Endothelial cell of umbilical vein (primary cell): Measurements from ENCODE around the gene TSPEAR. TPM values are rescaled to one million over a fixed set of nuclear protein-coding genes. Genes with fewer than 3 reads are reported as not detected.

Experiments
- BruUV-seq: library from RNA; stranded (reverse); fragments of 400-500 nt; replicated peaks from 2 replicates; lab custom pipeline; 2021; lab: Mats Ljungman, UMichigan
- CTCF ChIA-PET: fragments of 300-600, 350-600 bp; sonication (Branson Sonifier 250); formaldehyde crosslinking; loops from one replicate; lab custom pipeline; 2021; ENCODE audit warnings: antibody characterized with exemption, inconsistent platforms; lab: Charles Lee
- POLR2A ChIA-PET: fragments of 300-600, 350-600 bp; sonication (Branson Sonifier 250); formaldehyde crosslinking; loops from one replicate; lab custom pipeline; 2021; ENCODE audit warnings: antibody characterized with exemption, inconsistent platforms; lab: Charles Lee
- DNase-seq: peaks from one replicate; pipeline ENCODE4 v3.0.0-alpha.2; 2011; ENCODE audit warnings: low read depth, low spot score
- FAIRE-seq: peaks from 2 replicates; lab custom pipeline; 2011; peaks lifted over from hg19 to GRCh38; lab: Jason Lieb, UNC
- H2AFZ ChIP-seq: 2 replicates; pipeline ENCODE4 v1.6.0; 2012; ENCODE audit warnings: low read depth, low read length, control low read depth, inconsistent platforms
- H3K27ac ChIP-seq: 2 replicates; pipeline ENCODE4 v1.5.1; 2011; ENCODE audit warnings: low read depth, mild to moderate bottlenecking, control low read depth, low read length, moderate library complexity; ENCODE audit not compliant: insufficient read depth
- H3K27me3 ChIP-seq, 2 experiments: 2 replicates each; pipeline versions ENCODE4 v1.6.0 to v1.6.1; 2011; ENCODE audit warnings: low read length in 2 of 2, mixed read lengths in 1 of 2; ENCODE audit not compliant: control insufficient read depth in 2 of 2, insufficient read depth in 2 of 2
- H3K36me3 ChIP-seq, 2 experiments: 2 replicates in 1 of 2; 3 replicates in 1 of 2; pipeline ENCODE4 v1.5.1; 2011; ENCODE audit warnings: low read length in 2 of 2, mild to moderate bottlenecking in 1 of 2, moderate library complexity in 1 of 2; ENCODE audit not compliant: control insufficient read depth in 2 of 2, insufficient read depth in 2 of 2; ENCODE audit errors: extremely low read depth in 1 of 2
- H3K4me1 ChIP-seq: 3 replicates; pipeline ENCODE4 v1.5.1; 2011; ENCODE audit warnings: mild to moderate bottlenecking, low read length; ENCODE audit not compliant: control insufficient read depth, insufficient read depth; ENCODE audit errors: extremely low read depth
- H3K4me2 ChIP-seq: 2 replicates; pipeline ENCODE4 v1.6.1; 2011; ENCODE audit warnings: low read length, control low read depth, mixed read lengths; ENCODE audit not compliant: insufficient read depth
- H3K4me3 ChIP-seq, 3 experiments: fragments of 200-600 bp in 1 of 3; sonication (generic), shearing (Covaris generic) in 1 of 3; replicated peaks in 1 of 3; 2 replicates each; pipeline ENCODE4 v1.5.1; 2011 to 2016; ENCODE audit warnings: control low read depth in 3 of 3, low read length in 3 of 3, mild to moderate bottlenecking in 2 of 3, inconsistent platforms in 1 of 3, low read depth in 1 of 3, moderate library complexity in 1 of 3; ENCODE audit not compliant: insufficient read depth in 1 of 3
- H3K79me2 ChIP-seq: 2 replicates; pipeline ENCODE4 v1.6.0; 2012; ENCODE audit warnings: low read length, inconsistent platforms; ENCODE audit not compliant: control insufficient read depth, insufficient read depth
- H3K9ac ChIP-seq: replicated peaks from 2 replicates; pipeline ENCODE3; 2011; ENCODE audit warnings: low read length, control low read depth; ENCODE audit not compliant: insufficient read depth; ENCODE audit errors: extremely low read depth
- H3K9me1 ChIP-seq: replicated peaks from 3 replicates; pipeline ENCODE4 v1.6.0; 2011; ENCODE audit warnings: mild to moderate bottlenecking, low read length; ENCODE audit not compliant: control insufficient read depth, insufficient read depth; ENCODE audit errors: extremely low read depth
- H3K9me3 ChIP-seq: replicated peaks from 2 replicates; pipeline ENCODE4 v1.5.1; 2012; ENCODE audit warnings: low read length, inconsistent platforms; ENCODE audit not compliant: control insufficient read depth, insufficient read depth
- H4K20me1 ChIP-seq: replicated peaks from 2 replicates; pipeline ENCODE3; 2011; ENCODE audit warnings: mild to moderate bottlenecking, low read length; ENCODE audit not compliant: control insufficient read depth, insufficient read depth; ENCODE audit errors: extremely low read depth
- EZH2 ChIP-seq: IDR thresholded peaks from 2 replicates; pipeline ENCODE4 v1.6.1; 2012; ENCODE audit warnings: borderline replicate concordance, low read depth, mild to moderate bottlenecking, moderate library complexity, low read length, inconsistent platforms; ENCODE audit not compliant: severe bottlenecking
- FOS ChIP-seq: IDR thresholded peaks from 2 replicates; pipeline ENCODE4 v1.6.1; 2011; ENCODE audit warnings: mild to moderate bottlenecking, low read length, moderate library complexity, borderline replicate concordance; ENCODE audit not compliant: insufficient read depth
- GATA2 ChIP-seq: IDR thresholded peaks from 2 replicates; pipeline ENCODE4 v1.7.0; 2011; ENCODE audit warnings: low read depth, mild to moderate bottlenecking, moderate library complexity, mixed read lengths, low read length; ENCODE audit not compliant: insufficient read length, insufficient read depth
- JUN ChIP-seq: IDR thresholded peaks from 2 replicates; pipeline ENCODE4 v1.6.1; 2011; ENCODE audit warnings: borderline replicate concordance, low read depth; ENCODE audit not compliant: insufficient read length, insufficient read depth
- MYC ChIP-seq: IDR thresholded peaks from one replicate; pipeline ENCODE4 v1.6.1; 2011; ENCODE audit warnings: mild to moderate bottlenecking, low read depth, low read length
- POLR2A ChIP-seq: IDR thresholded peaks from 2 replicates; pipeline ENCODE4 v1.6.1; 2012; ENCODE audit warnings: low read depth, mild to moderate bottlenecking, control low read depth, low read length
- POLR2AphosphoS5 ChIP-seq: IDR thresholded peaks from 2 replicates; pipeline ENCODE4 v1.6.1; 2012; ENCODE audit warnings: low read depth, mild to moderate bottlenecking, control low read depth, low read length, moderate library complexity; ENCODE audit not compliant: insufficient read depth
- dilution Hi-C: fragments of 300-500 bp; cut with MboI; formaldehyde crosslinking; loops from one replicate; pipeline ENCODE4 v1.15.0; 2019; ENCODE audit warnings: low sequenced_read_pairs; ENCODE audit not compliant: extremely low pct_ligation_motif_present
- intact Hi-C: fragments of 100-400 bp; cut with micrococcal nuclease; formaldehyde crosslinking; loops from one replicate; pipeline ENCODE4 v1.10.0; 2022
- polyA plus RNA-seq, 4 experiments: library from polyadenylated mRNA; depleted of rRNA in 3 of 4; stranded (reverse) in 3 of 4; unstranded in 1 of 4; fragments of >200 nt; gene quantifications; 2 replicates each; pipeline versions ENCODE4 v1.2.1 to v1.2.3, GENCODE V29; 2011 to 2012; ENCODE audit warnings: missing spikeins in 1 of 4
- total RNA-seq: library from RNA; stranded (reverse); gene quantifications from 2 replicates; pipeline ENCODE4 v1.2.3, GENCODE V29; 2021
- TF ChIP-seq, protein P1 (sequence below): IDR thresholded peaks from 2 replicates; pipeline ENCODE4 v1.6.1; 2011; ENCODE audit not compliant: insufficient read depth, insufficient read length
- TF ChIP-seq, protein P2 (sequence below), 2 donors: IDR thresholded peaks; 1 replicate in 1 of 2; 2 replicates in 1 of 2; pipeline ENCODE4 v1.5.1; 2011; ENCODE audit warnings: low read length in 2 of 2, mild to moderate bottlenecking in 2 of 2, moderate library complexity in 2 of 2, control low read depth in 1 of 2, inconsistent platforms in 1 of 2, low read depth in 1 of 2; ENCODE audit not compliant: insufficient read depth in 1 of 2; ENCODE audit errors: extremely low read depth in 1 of 2

TSPEAR gene
- total and polyA plus RNA-seq, 2 donors (not counting 3 experiments of a cell fraction or from before 2014, with no cell fraction given): 0.01 TPM; not detected in 1

DNA sequence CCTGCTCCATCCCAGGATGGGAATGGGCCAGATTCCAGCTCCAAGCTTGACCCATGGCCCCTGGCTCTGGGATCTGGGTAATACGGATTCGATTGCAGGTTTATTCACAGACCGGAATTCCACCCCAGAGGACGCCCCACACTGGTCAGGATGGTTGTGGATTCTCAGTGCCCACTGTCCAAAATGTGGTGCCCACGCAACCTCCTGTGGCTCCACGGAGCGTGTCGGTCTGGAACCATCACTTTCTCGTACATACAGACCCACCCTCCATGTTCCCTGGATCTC lies 203.0 kb downstream of the TSPEAR start:
- Histone ChIP-seq H3K27ac (no peak overlapping the region), H4K20me1 (no peaks in the 10 kb centered on the region), H3K9ac (no peak overlapping the region), H3K4me3 (no peak overlapping the region), H3K36me3 (no peaks in the 10 kb centered on the region), H3K4me2 (no peak overlapping the region), H2AFZ (no peak overlapping the region), H3K9me1 (no peaks in the 10 kb centered on the region), H3K27me3 (no peaks in the 10 kb centered on the region), H3K4me1 (no peaks in the 10 kb centered on the region), H3K79me2 (no peaks in the 10 kb centered on the region), H3K9me3 (no peaks in the 10 kb centered on the region)
- ChIA-PET POLR2A (no interaction called here), CTCF (interaction anchor here (2.2 kb wide), 1 partner anchor 285 kb away, joined by 5 read pairs; no protein-coding TSS in a partner anchor)
- dilution Hi-C loops: no loop called here
- no TSS peak for BruUV-seq
- intact Hi-C loops: no loop called here
- FAIRE-seq (no peak), DNase-seq (no peak)
- TF ChIP-seq, protein P1, sequence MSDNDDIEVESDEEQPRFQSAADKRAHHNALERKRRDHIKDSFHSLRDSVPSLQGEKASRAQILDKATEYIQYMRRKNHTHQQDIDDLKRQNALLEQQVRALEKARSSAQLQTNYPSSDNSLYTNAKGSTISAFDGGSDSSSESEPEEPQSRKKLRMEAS: no peak
- no peak for TF ChIP-seq EZH2
- TF ChIP-seq GATA2: no peak
- TF ChIP-seq POLR2A: no peak
- no peak for TF ChIP-seq POLR2AphosphoS5
- TF ChIP-seq JUN: no peak
- TF ChIP-seq MYC: no peak
- TF ChIP-seq FOS: no peak
- TF ChIP-seq, protein P2, sequence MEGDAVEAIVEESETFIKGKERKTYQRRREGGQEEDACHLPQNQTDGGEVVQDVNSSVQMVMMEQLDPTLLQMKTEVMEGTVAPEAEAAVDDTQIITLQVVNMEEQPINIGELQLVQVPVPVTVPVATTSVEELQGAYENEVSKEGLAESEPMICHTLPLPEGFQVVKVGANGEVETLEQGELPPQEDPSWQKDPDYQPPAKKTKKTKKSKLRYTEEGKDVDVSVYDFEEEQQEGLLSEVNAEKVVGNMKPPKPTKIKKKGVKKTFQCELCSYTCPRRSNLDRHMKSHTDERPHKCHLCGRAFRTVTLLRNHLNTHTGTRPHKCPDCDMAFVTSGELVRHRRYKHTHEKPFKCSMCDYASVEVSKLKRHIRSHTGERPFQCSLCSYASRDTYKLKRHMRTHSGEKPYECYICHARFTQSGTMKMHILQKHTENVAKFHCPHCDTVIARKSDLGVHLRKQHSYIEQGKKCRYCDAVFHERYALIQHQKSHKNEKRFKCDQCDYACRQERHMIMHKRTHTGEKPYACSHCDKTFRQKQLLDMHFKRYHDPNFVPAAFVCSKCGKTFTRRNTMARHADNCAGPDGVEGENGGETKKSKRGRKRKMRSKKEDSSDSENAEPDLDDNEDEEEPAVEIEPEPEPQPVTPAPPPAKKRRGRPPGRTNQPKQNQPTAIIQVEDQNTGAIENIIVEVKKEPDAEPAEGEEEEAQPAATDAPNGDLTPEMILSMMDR (IDR thresholded peaks at IDR 0.05; ENCODE audit: extremely low read depth in 1 of 2, insufficient read depth in 1 of 2, low read depth in 1 of 2, low read length in 2 of 2): no peak
